Measurements from ENCODE around the gene DOCK2. TPM values are rescaled to one million over a fixed set of nuclear protein-coding genes. Genes with fewer than 3 reads are reported as not detected.
"Not testable (repeated sequence)": the region's sequence is repeated elsewhere in the genome, so short reads cannot be mapped to it uniquely, and the experiment has no call there.

DOCK2 gene
- total RNA-seq, 1 donor from 2014 or later, result 0.17 TPM

GRCh38 chr5:169758886-169759285 is 121.8 kb downstream of the DOCK2 start:
- no peak for DNase-seq

GRCh38 chr5:169760229-169760628 is 123.2 kb downstream of the DOCK2 start:
- DNase-seq, result no peak

- DNase-seq, result no peak
Observed at GRCh38 chr5:169762338-169763095, 125.4 kb downstream of the DOCK2 start.

- no peak for DNase-seq
Observed at GRCh38 chr5:169763376-169764017, 126.4 kb downstream of the DOCK2 start.

GRCh38 chr5:169764018-169764378 is 126.9 kb downstream of the DOCK2 start:
- DNase-seq, result no peak

- no peak for DNase-seq
Observed at GRCh38 chr5:169765176-169765996, 128.3 kb downstream of the DOCK2 start.

GRCh38 chr5:169766943-169767342 is 129.9 kb downstream of the DOCK2 start:
- not testable (repeated sequence) for DNase-seq

- no peak for DNase-seq
Observed at GRCh38 chr5:169767938-169768337, 130.9 kb downstream of the DOCK2 start.

GRCh38 chr5:169768416-169768815 is 131.3 kb downstream of the DOCK2 start:
- DNase-seq, result no peak

- no peak for DNase-seq
Observed at GRCh38 chr5:169770109-169770508, 133.0 kb downstream of the DOCK2 start.

- DNase-seq, result no peak
Observed at GRCh38 chr5:169772256-169772655, 135.2 kb downstream of the DOCK2 start.

- no peak for DNase-seq
Observed at GRCh38 chr5:169772688-169773087, 135.6 kb downstream of the DOCK2 start.

- no peak for DNase-seq
Observed at GRCh38 chr5:169777159-169777558, 140.1 kb downstream of the DOCK2 start.

GRCh38 chr5:169778622-169779596 is 141.8 kb downstream of the DOCK2 start:
- no peak for DNase-seq

GRCh38 chr5:169781420-169782345 is 144.6 kb downstream of the DOCK2 start:
- DNase-seq, result no peak

GRCh38 chr5:169785771-169786618 is 148.9 kb downstream of the DOCK2 start:
- no peak for DNase-seq

GRCh38 chr5:169788168-169788567 is 151.1 kb downstream of the DOCK2 start:
- no peak for DNase-seq

GRCh38 chr5:169789417-169789940 is 152.4 kb downstream of the DOCK2 start:
- no peak for DNase-seq

- no peak for DNase-seq
Observed at GRCh38 chr5:169791251-169791650, 154.2 kb downstream of the DOCK2 start.

GRCh38 chr5:169795338-169795737 is 158.3 kb downstream of the DOCK2 start:
- DNase-seq, result peak; percentile 6

Data from dermis blood vessel endothelial cell (primary cell).